Mesendoderm (in vitro differentiated cells): Measurements from ENCODE around the gene ADGRL3.

Experiments
- DNase-seq: peaks from one replicate; pipeline ENCODE4 v3.0.0; 2013
- H2AK5ac ChIP-seq: 2 replicates; pipeline ENCODE4 v1.6.1; 2013; ENCODE audit warnings: low read length, inconsistent platforms
- H2BK120ac ChIP-seq: 2 replicates; pipeline ENCODE4 v1.6.1; 2013; ENCODE audit warnings: low read depth, mild to moderate bottlenecking, low read length, moderate library complexity, mixed read lengths
- H2BK15ac ChIP-seq: replicated peaks from 2 replicates; pipeline ENCODE4 v1.6.1; 2013; ENCODE audit warnings: low read depth, mild to moderate bottlenecking, moderate library complexity
- H2BK5ac ChIP-seq: 2 replicates; pipeline ENCODE4 v1.6.1; 2013; ENCODE audit warnings: low read length, inconsistent platforms
- H3K18ac ChIP-seq: 2 replicates; pipeline ENCODE4 v1.6.1; 2013; ENCODE audit warnings: mild to moderate bottlenecking, low read length, mixed read lengths
- H3K23ac ChIP-seq: one replicate; pipeline ENCODE4 v1.6.1; 2013; ENCODE audit warnings: low read length
- H3K27ac ChIP-seq: 2 replicates; pipeline ENCODE4 v1.5.1; 2013; ENCODE audit warnings: low read depth, mild to moderate bottlenecking, inconsistent platforms, low read length, moderate library complexity
- H3K27me3 ChIP-seq: 2 replicates; pipeline ENCODE4 v1.6.1; 2013; ENCODE audit warnings: low read length, control low read depth, mild to moderate bottlenecking, inconsistent platforms; ENCODE audit not compliant: insufficient read depth, poor library complexity
- H3K36me3 ChIP-seq: 2 replicates; pipeline ENCODE4 v1.6.1; 2013; ENCODE audit warnings: low read length, inconsistent platforms; ENCODE audit not compliant: control insufficient read depth, insufficient read depth
- H3K4ac ChIP-seq: one replicate; pipeline ENCODE4 v1.6.1; 2013; ENCODE audit warnings: low read depth, mild to moderate bottlenecking, low read length, moderate library complexity
- H3K4me1 ChIP-seq: 2 replicates; pipeline ENCODE4 v1.6.1; 2013; ENCODE audit warnings: low read depth, low read length, inconsistent platforms; ENCODE audit not compliant: control insufficient read depth
- H3K4me2 ChIP-seq: 2 replicates; pipeline ENCODE4 v1.6.1; 2013; ENCODE audit warnings: low read length
- H3K4me3 ChIP-seq: 2 replicates; pipeline ENCODE4 v1.5.1; 2013; ENCODE audit warnings: mild to moderate bottlenecking, low read length
- H3K56ac ChIP-seq: one replicate; pipeline ENCODE4 v1.6.1; 2013; ENCODE audit warnings: low read length
- H3K79me1 ChIP-seq: 2 replicates; pipeline ENCODE4 v1.6.1; 2013; ENCODE audit warnings: low read length, inconsistent platforms
- H3K79me2 ChIP-seq: 2 replicates; pipeline ENCODE4 v1.6.1; 2013; ENCODE audit warnings: mild to moderate bottlenecking, low read length; ENCODE audit not compliant: control insufficient read depth, insufficient read depth
- H3K9ac ChIP-seq: 2 replicates; pipeline ENCODE4 v1.6.1; 2013; ENCODE audit warnings: low read length, inconsistent platforms
- H4K5ac ChIP-seq: one replicate; pipeline ENCODE4 v1.6.1; 2013; ENCODE audit warnings: low read length
- H4K8ac ChIP-seq: one replicate; pipeline ENCODE4 v1.6.1; 2013; ENCODE audit warnings: low read depth, mild to moderate bottlenecking, control low read depth, low read length, moderate library complexity
- WGBS: extraction: QIAGEN DNeasy Blood & Tissue Kit; methylation state at CpG from one replicate; pipeline ENCODE4 v1.1.7; 2013; ENCODE audit warnings: low lambda C conversion rate, missing lambda C conversion rate; ENCODE audit not compliant: insufficient coverage; ENCODE audit errors: extremely low coverage; 5-methylcytosine and 5-hydroxymethylcytosine counted together

The ADGRL3 gene

DNA sequence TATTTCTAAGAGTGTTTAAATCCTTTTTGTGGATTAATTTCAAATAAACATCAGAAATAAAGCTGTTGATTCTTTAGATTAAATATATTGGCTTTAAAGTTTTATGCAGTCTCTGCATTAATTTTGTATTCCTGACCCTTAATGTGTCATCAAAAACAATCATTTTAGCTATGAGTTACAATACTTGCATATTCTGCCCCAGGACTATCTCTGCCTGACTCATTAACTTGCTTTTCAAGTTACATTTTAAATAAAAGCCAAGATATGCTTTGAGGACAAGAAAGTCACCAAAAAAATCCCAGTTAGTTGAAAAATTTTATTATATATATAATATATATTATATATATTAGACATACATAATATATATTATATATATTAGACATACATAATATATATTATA lies 208.7 kb downstream of the ADGRL3 start:
- no peak overlapping the region for H3K4me3 ChIP-seq

DNA sequence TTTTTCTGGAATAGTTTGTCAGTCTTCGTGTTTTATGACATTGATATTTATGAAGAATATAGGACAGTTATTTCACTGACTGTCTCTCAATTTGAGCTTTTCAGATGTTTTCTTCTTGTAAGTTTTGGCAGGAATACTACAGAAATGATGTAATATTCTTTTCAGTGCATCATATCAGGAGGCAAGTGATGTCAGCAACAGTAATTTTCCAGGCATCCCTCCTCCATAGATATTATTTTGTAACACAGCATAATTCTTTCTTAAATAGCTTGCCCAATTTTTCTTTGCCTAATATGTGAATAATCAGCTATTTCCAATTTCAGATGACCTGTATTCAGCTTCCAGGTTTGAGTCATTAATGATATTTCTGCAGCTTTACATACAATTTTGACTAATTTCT lies 211.1 kb downstream of the ADGRL3 start:
- Histone ChIP-seq H3K79me2 (no peaks in the 10 kb centered on the region), H3K4ac (no peak overlapping the region), H4K8ac (no peak overlapping the region), H2AK5ac (no peak overlapping the region), H3K4me3 (no peak overlapping the region), H3K18ac (no peak overlapping the region), H3K27me3 (no peaks in the 10 kb centered on the region), H2BK5ac (no peak overlapping the region), H4K5ac (no peak overlapping the region), H3K4me1 (no peaks in the 10 kb centered on the region), H3K4me2 (no peak overlapping the region), H2BK120ac (no peak overlapping the region), H3K27ac (no peak overlapping the region), H2BK15ac (no peak overlapping the region), H3K23ac (no peak overlapping the region), H3K56ac (no peak overlapping the region), H3K79me1 (no peaks in the 10 kb centered on the region), H3K36me3 (no peaks in the 10 kb centered on the region), H3K9ac (no peak overlapping the region)
- no peak for DNase-seq
- WGBS, result no CpG with 5 or more reads among the region's 1 CpG

More for the DNA sequence above, 208.7 kb downstream of the ADGRL3 start:
- Histone ChIP-seq H3K36me3 (no peaks in the 10 kb centered on the region), H2BK5ac (no peak overlapping the region), H2AK5ac (no peak overlapping the region), H3K4me2 (no peak overlapping the region), H3K18ac (no peak overlapping the region), H2BK15ac (no peak overlapping the region), H4K5ac (no peak overlapping the region), H4K8ac (no peak overlapping the region), H3K4me1 (no peaks in the 10 kb centered on the region), H3K23ac (no peak overlapping the region), H3K56ac (no peak overlapping the region), H3K27ac (no peak overlapping the region), H3K4ac (no peak overlapping the region), H3K79me2 (no peaks in the 10 kb centered on the region), H3K79me1 (no peaks in the 10 kb centered on the region), H2BK120ac (no peak overlapping the region), H3K27me3 (no peaks in the 10 kb centered on the region), H3K9ac (no peak overlapping the region)
- no peak for DNase-seq

DNA sequence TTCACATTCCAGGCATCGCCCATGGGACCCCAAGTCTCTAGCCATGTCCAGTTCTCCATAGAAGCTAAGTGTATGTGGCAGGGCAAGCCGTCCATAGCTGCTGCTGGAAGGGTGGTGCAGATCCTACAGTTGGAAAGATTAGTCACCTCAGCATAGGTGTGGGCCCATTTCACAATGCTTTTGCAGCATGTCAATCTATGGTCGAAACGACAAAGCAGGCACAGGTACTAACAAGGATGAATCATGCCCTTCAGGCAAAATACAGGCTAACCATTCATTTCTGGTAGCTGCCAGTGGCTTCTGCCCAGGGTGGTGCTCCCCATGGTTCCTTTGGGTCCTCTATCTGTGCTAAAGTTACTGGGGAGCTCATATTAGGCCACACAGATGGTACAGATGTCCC lies 225.2 kb downstream of the ADGRL3 start:
- Histone ChIP-seq H2AK5ac (no peak overlapping the region), H3K4me1 (no peaks in the 10 kb centered on the region), H3K9ac (no peak overlapping the region), H3K4me3 (no peak overlapping the region), H3K79me1 (no peaks in the 10 kb centered on the region), H2BK15ac (no peak overlapping the region), H3K36me3 (no peaks in the 10 kb centered on the region), H2BK5ac (no peak overlapping the region), H3K56ac (no peak overlapping the region), H3K79me2 (no peaks in the 10 kb centered on the region), H3K18ac (no peak overlapping the region), H3K23ac (no peak overlapping the region), H3K4me2 (no peak overlapping the region), H3K27ac (no peak overlapping the region), H4K5ac (no peak overlapping the region), H2BK120ac (no peak overlapping the region), H3K4ac (no peak overlapping the region), H4K8ac (no peak overlapping the region), H3K27me3 (no peaks in the 10 kb centered on the region)
- DNase-seq, result no peak
- WGBS, result no CpG with 5 or more reads among the region's 4 CpGs

DNA sequence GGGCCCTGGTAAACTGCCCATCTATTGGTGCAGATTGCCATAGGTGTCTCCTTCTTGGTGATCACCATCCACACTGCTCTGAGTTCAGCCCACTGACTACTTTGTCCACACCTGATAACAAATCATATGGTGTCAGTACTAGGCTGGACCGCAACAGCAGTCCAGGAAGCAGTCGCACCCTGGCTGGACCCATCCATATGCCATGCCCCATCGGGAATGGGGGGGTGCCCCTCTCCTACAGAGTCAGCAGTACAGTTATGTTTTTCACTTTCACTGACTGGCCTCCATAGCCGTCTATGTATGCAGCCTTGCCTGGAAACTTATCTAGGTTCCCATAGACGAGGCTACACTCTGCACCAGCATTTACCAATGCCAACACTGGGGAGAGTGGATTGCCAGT lies 226.1 kb downstream of the ADGRL3 start:
- Histone ChIP-seq H3K18ac (no peak overlapping the region), H2BK120ac (no peak overlapping the region), H3K79me2 (no peaks in the 10 kb centered on the region), H3K36me3 (no peaks in the 10 kb centered on the region), H3K4me3 (no peak overlapping the region), H3K4me2 (no peak overlapping the region), H2BK5ac (no peak overlapping the region), H4K8ac (no peak overlapping the region), H4K5ac (no peak overlapping the region), H3K27ac (no peak overlapping the region), H2BK15ac (no peak overlapping the region), H2AK5ac (no peak overlapping the region), H3K56ac (no peak overlapping the region), H3K79me1 (no peaks in the 10 kb centered on the region), H3K4me1 (no peaks in the 10 kb centered on the region), H3K9ac (no peak overlapping the region), H3K23ac (no peak overlapping the region), H3K4ac (no peak overlapping the region), H3K27me3 (no peaks in the 10 kb centered on the region)
- DNase-seq, result no peak
- no CpG with 5 or more reads among the region's 5 CpGs for WGBS

DNA sequence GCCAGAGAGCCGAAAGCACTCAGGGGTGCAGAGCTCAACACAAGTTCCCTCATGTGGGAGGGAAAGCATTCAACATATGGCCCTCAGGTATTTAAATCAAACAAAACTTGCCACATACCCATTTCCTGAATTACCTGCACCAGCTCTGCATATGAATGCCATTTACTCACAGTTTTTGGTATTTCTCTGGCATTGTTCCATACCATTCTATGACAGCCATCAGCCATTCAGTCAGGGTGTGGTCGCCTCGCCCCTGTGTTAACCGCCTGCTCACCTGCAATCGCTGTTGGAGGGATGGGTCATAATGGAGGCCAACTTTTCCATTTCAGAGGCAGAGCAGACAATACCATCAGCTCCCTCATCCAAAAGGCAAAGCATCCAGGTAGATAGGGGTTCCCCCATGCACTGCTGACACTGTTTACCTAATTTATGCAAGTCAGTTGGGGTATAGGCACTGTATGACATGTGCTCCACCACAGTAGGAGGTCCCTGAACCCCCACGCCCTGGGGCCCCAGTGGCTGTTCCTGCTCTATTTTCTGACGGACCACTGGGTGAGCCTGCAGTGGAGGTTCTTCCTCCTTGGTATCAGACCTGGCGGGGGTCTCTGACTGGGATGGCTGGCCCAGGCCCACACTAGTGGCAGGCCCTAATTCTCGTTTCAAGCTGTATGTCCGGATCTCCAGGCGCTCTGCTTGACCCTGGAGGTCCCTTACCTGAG lies 227.1 kb downstream of the ADGRL3 start:
- Histone ChIP-seq H3K79me2 (no peaks in the 10 kb centered on the region), H3K27ac (no peak overlapping the region), H4K8ac (no peak overlapping the region), H3K36me3 (no peaks in the 10 kb centered on the region), H2BK5ac (no peak overlapping the region), H3K4me3 (no peak overlapping the region), H3K27me3 (no peaks in the 10 kb centered on the region), H3K4ac (no peak overlapping the region), H2BK120ac (no peak overlapping the region), H3K79me1 (no peaks in the 10 kb centered on the region), H3K9ac (no peak overlapping the region), H4K5ac (no peak overlapping the region), H3K4me1 (no peaks in the 10 kb centered on the region), H2AK5ac (no peak overlapping the region), H2BK15ac (no peak overlapping the region), H3K18ac (no peak overlapping the region), H3K56ac (no peak overlapping the region), H3K23ac (no peak overlapping the region), H3K4me2 (no peak overlapping the region)
- WGBS, result no CpG with 5 or more reads among the region's 11 CpGs
- no peak for DNase-seq

DNA sequence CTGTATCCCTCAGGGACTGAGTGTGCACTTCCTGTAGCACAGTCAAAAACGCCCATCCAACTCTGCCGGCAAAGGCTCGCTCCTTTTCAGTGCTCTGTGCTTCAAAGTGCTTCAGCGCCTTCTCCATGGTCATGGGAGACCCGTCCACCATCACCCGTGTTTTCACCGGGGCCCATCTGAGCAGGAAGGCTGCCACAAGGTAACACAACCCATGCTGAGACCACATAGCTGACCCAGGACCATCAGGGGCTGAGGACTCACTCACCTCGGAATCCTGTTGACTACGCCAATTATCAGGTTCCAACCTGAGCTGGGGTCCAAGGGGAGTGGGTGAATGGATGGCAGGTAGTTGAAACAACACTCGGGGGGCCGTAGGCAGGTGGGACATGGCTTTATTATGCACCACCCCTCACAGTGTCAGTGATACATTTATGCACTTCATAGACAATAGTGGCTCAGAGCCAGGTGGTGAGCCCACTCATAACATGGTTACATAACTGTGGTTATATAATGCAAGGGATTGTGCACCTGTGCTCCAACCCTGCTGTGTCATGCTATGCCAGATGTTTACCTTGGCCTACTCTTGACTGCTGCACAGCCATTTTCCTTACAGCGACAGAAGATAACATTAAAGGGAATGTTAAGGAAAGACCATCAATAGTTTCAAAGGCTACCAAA lies 227.8 kb downstream of the ADGRL3 start:
- no peak overlapping the region for H3K4me3 ChIP-seq
- no peak overlapping the region for H3K4ac ChIP-seq
- H2BK5ac ChIP-seq, result no peak overlapping the region
- H3K36me3 ChIP-seq, result no peaks in the 10 kb centered on the region
- WGBS, result no CpG with 5 or more reads among the region's 12 CpGs
- H3K79me2 ChIP-seq, result no peaks in the 10 kb centered on the region
- no peak overlapping the region for H4K5ac ChIP-seq
- H3K23ac ChIP-seq, result no peak overlapping the region
- H2BK120ac ChIP-seq, result no peak overlapping the region
- no peak overlapping the region for H3K56ac ChIP-seq
- H4K8ac ChIP-seq, result no peak overlapping the region
- DNase-seq, result peak; percentile 15
- no peak overlapping the region for H2AK5ac ChIP-seq
- no peak overlapping the region for H3K4me2 ChIP-seq
- no peaks in the 10 kb centered on the region for H3K79me1 ChIP-seq
- H3K9ac ChIP-seq, result no peak overlapping the region
- no peaks in the 10 kb centered on the region for H3K4me1 ChIP-seq
- no peak overlapping the region for H3K18ac ChIP-seq
- H3K27ac ChIP-seq, result no peak overlapping the region
- no peaks in the 10 kb centered on the region for H3K27me3 ChIP-seq
- H2BK15ac ChIP-seq, result no peak overlapping the region
